Inflammatory macrophage (primary cell): Measurements from ENCODE around the gene AFMID.
A peak's percentile ranks its signal among the peaks of the same experiment; 100 is the strongest.
"Not testable (repeated sequence)": the region's sequence is repeated elsewhere in the genome, so short reads cannot be mapped to it uniquely, and the experiment has no call there.

Experiments used
- DNase-seq, 2 donors: peaks; one replicate each; pipeline ENCODE4 v3.0.0-alpha.2; 2020 to 2022
- total RNA-seq, 18 experiments: gene quantifications; one replicate each; lab custom pipeline; 2026; ENCODE audit warnings: mixed read lengths in 6 of 18, inconsistent platforms in 2 of 18; lab: John Stamatoyannopoulos, UW

Gene AFMID
- total RNA-seq, result 2.6 to 11.7 (median 7.5) reads per million in 18 experiments

- peak; percentile 99 for DNase-seq
Observed at GRCh38 chr17:78186692-78187595, at the start of gene AFMID, which contains the start of gene TK1. Gene AFMID (plus strand): TSS chr17:78187362. CDS start chr17:78187371, 9 bp downstream. Gene TK1 (minus strand): TSS chr17:78187052. CDS start chr17:78186994, 58 bp downstream.

GRCh38 chr17:78137392-78138203, 49.6 kb upstream of the AFMID start:
- peak in 1 of 2 donors; percentile 13 for DNase-seq

- peak in 1 of 2 donors; percentile 49 for DNase-seq
Observed at GRCh38 chr17:78138204-78139060, 48.7 kb upstream of the AFMID start.

- not testable (repeated sequence) for DNase-seq
Observed at GRCh38 chr17:78139861-78140168, 47.3 kb upstream of the AFMID start.

- peak; percentile 95 to 97 for DNase-seq
Observed at GRCh38 chr17:78140169-78141051, 46.8 kb upstream of the AFMID start.

- DNase-seq, result no peak
Observed at GRCh38 chr17:78141437-78142118, 45.6 kb upstream of the AFMID start.

GRCh38 chr17:78142119-78142861, 44.9 kb upstream of the AFMID start:
- no peak for DNase-seq

- DNase-seq, result no peak
Observed at GRCh38 chr17:78143214-78144146, 43.7 kb upstream of the AFMID start.

GRCh38 chr17:78144147-78144719, 42.9 kb upstream of the AFMID start:
- DNase-seq, result peak; percentile 98

- DNase-seq, result no peak
Observed at GRCh38 chr17:78144736-78145641, 42.2 kb upstream of the AFMID start.

GRCh38 chr17:78146471-78146869, 40.7 kb upstream of the AFMID start:
- DNase-seq, result no peak

GRCh38 chr17:78146881-78147280, 40.3 kb upstream of the AFMID start:
- DNase-seq, result no peak

- DNase-seq, result no peak
Observed at GRCh38 chr17:78147315-78147998, 39.7 kb upstream of the AFMID start.

GRCh38 chr17:78148286-78149016, 38.7 kb upstream of the AFMID start:
- DNase-seq, result no peak

GRCh38 chr17:78151514-78152008, 35.6 kb upstream of the AFMID start:
- no peak for DNase-seq
